HepG2 (cell line): Measurements from ENCODE around the gene INSRR. TPM values are rescaled to one million over a fixed set of nuclear protein-coding genes. Genes with fewer than 3 reads are reported as not detected.

Experiments used
- ATAC-seq: fragments of 200-7000 bp; cut with Tn5 transposase; 3 replicates; pipeline ENCODE4 v1.9.1; 2020; ENCODE audit warnings: mild to moderate bottlenecking, moderate library complexity
- BruUV-seq: library from RNA; stranded (reverse); fragments of 400-500 nt; replicated peaks from 2 replicates; lab custom pipeline; 2021; lab: Mats Ljungman, UMichigan
- CTCF ChIA-PET: fragments of 300-600 bp; formaldehyde crosslinking; extraction: SDS; loops from one replicate; lab custom pipeline; 2021; ENCODE audit warnings: low total read pairs, inconsistent platforms, low intra/inter-chr PET ratio; lab: Yijun Ruan, JAX
- POLR2A ChIA-PET: fragments of 350-600 bp; sonication (Branson Sonifier 250); formaldehyde crosslinking; loops from one replicate; lab custom pipeline; 2020; ENCODE audit warnings: antibody characterized with exemption, inconsistent platforms; lab: Yijun Ruan, JAX
- DNase-seq: peaks from one replicate; pipeline ENCODE4 v3.0.0-alpha.2; 2015; ENCODE audit warnings: low spot score
- FAIRE-seq: peaks from 3 replicates; lab custom pipeline; 2011; peaks lifted over from hg19 to GRCh38; lab: Jason Lieb, UNC
- H2AFZ ChIP-seq: one replicate; pipeline ENCODE4 v1.6.1; 2011; ENCODE audit warnings: low read length, inconsistent platforms
- H3K27ac ChIP-seq: fragments of 300-600 bp; 3 replicates; pipeline ENCODE4 v1.8.0; 2011; ENCODE audit warnings: mixed run types, mild to moderate bottlenecking, mixed read lengths, low read length, inconsistent platforms; ENCODE audit not compliant: insufficient read depth; ENCODE audit errors: extremely low read length
- H3K27me3 ChIP-seq, 2 experiments: fragments of 200-600 bp in 1 of 2; 2 replicates in 1 of 2; 3 replicates in 1 of 2; pipeline versions ENCODE4 v1.6.0 to v1.8.0; 2011; ENCODE audit warnings: low read length in 2 of 2, mild to moderate bottlenecking in 2 of 2, moderate library complexity in 2 of 2, inconsistent platforms in 1 of 2; ENCODE audit not compliant: insufficient read depth in 2 of 2, control insufficient read depth in 1 of 2
- H3K36me3 ChIP-seq, 2 experiments: fragments of 200-600 bp in 1 of 2; replicated peaks in 1 of 2; 2 replicates in 1 of 2; 3 replicates in 1 of 2; pipeline versions ENCODE4 v1.5.1 to v1.8.0; 2011; ENCODE audit warnings: low read length in 2 of 2, inconsistent platforms in 1 of 2; ENCODE audit not compliant: insufficient read depth in 2 of 2, control insufficient read depth in 1 of 2
- H3K4me1 ChIP-seq: 2 replicates; pipeline ENCODE4 v1.5.1; 2012; ENCODE audit warnings: low read length, inconsistent platforms; ENCODE audit not compliant: insufficient read depth
- H3K4me2 ChIP-seq: 2 replicates; pipeline ENCODE4 v1.6.0; 2011; ENCODE audit warnings: low read depth, low read length, inconsistent platforms
- H3K4me3 ChIP-seq, 3 experiments: fragments of 200-600 bp in 1 of 3; sonication (generic), shearing (Covaris generic) in 1 of 3; replicated peaks in 1 of 3; 2 replicates each; pipeline ENCODE4 v1.5.1; 2011 to 2016; ENCODE audit warnings: low read length in 3 of 3, inconsistent platforms in 2 of 3, low read depth in 2 of 3, mild to moderate bottlenecking in 2 of 3, control low read depth in 1 of 3, mixed read lengths in 1 of 3; ENCODE audit not compliant: insufficient read depth in 1 of 3
- H3K79me2 ChIP-seq: one replicate; pipeline ENCODE4 v1.6.1; 2011; ENCODE audit warnings: low read length, inconsistent platforms; ENCODE audit not compliant: insufficient read depth
- H3K9ac ChIP-seq: 2 replicates; pipeline ENCODE4 v1.6.0; 2011; ENCODE audit warnings: mild to moderate bottlenecking, low read depth, low read length, inconsistent platforms; ENCODE audit not compliant: insufficient read depth
- H3K9me3 ChIP-seq: 2 replicates; pipeline ENCODE4 v1.5.1; 2012; ENCODE audit warnings: mild to moderate bottlenecking, low read length
- H4K20me1 ChIP-seq: 2 replicates; pipeline ENCODE4 v1.6.0; 2011; ENCODE audit warnings: inconsistent platforms, mild to moderate bottlenecking, low read length, moderate library complexity; ENCODE audit not compliant: insufficient read depth
- E2F1 ChIP-seq: sonication (generic); formaldehyde crosslinking; IDR thresholded peaks from 2 replicates; pipeline ENCODE4 v1.5.0; 2020; ENCODE audit warnings: missing genetic modification reagents
- E2F2 ChIP-seq: sonication (generic); formaldehyde crosslinking; IDR thresholded peaks from 2 replicates; pipeline ENCODE4 v1.4.0; 2020; ENCODE audit warnings: missing genetic modification reagents, borderline replicate concordance
- KDM5A ChIP-seq: fragments of 200-600 bp; sonication (generic); IDR thresholded peaks from 2 replicates; pipeline ENCODE4 v1.7.0; 2018; ENCODE audit warnings: antibody characterized with exemption, mild to moderate bottlenecking, low read length, borderline replicate concordance
- KIAA2018 ChIP-seq: sonication (generic); formaldehyde crosslinking; IDR thresholded peaks from 2 replicates; pipeline ENCODE4 v1.5.0; 2020; ENCODE audit warnings: mild to moderate bottlenecking, missing genetic modification reagents, borderline replicate concordance
- SMARCC2 ChIP-seq: fragments of 450-650 bp; IDR thresholded peaks from 2 replicates; pipeline ENCODE4 v1.6.1; 2017; ENCODE audit warnings: antibody characterized with exemption, mild to moderate bottlenecking
- SUZ12 ChIP-seq: fragments of 150-350 bp; IDR thresholded peaks from 2 replicates; pipeline ENCODE4 v1.6.1; 2014; ENCODE audit warnings: low read depth, low read length
- ZNF282 ChIP-seq: fragments of 450-650 bp; IDR thresholded peaks from 2 replicates; pipeline ENCODE4 v1.6.1; 2018; ENCODE audit not compliant: partially characterized antibody
- ZNF7 ChIP-seq: IDR thresholded peaks from 2 replicates; pipeline ENCODE4 v1.6.1; 2016; ENCODE audit warnings: missing biosample characterization, missing genetic modification reagents
- ZNF773 ChIP-seq: sonication (generic); formaldehyde crosslinking; IDR thresholded peaks from 2 replicates; pipeline ENCODE4 v1.4.0; 2020; ENCODE audit warnings: missing genetic modification reagents, borderline replicate concordance
- WGBS: methylation state at CpG from one replicate; pipeline ENCODE4 v1.1.6; 2017; ENCODE audit warnings: low lambda C conversion rate; 5-methylcytosine and 5-hydroxymethylcytosine counted together
- in situ Hi-C: cut with HindIII; loops from 2 replicates; pipeline ENCODE4 v1.10.0; 2017; ENCODE audit warnings: low pct_unique_long_range_greater_than_20kb; ENCODE audit not compliant: extremely low pct_ligation_motif_present
- intact Hi-C: fragments of 100-400 bp; cut with micrococcal nuclease; formaldehyde crosslinking; loops from one replicate; pipeline ENCODE4 v1.10.0; 2022; ENCODE audit not compliant: unreplicated experiment
- polyA plus RNA-seq, 8 experiments: library from polyadenylated mRNA; depleted of rRNA in 3 of 8; stranded (reverse) in 7 of 8; unstranded in 1 of 8; fragments of >200 nt; fragmentation: Illumina TruSeq in 4 of 8; extraction: Trizol in 4 of 8; gene quantifications; 2 replicates each; pipeline versions ENCODE4 v1.2.1 to v1.2.3, GENCODE V29; 2011 to 2016; ENCODE audit warnings: low read depth in 4 of 8, missing spikeins in 1 of 8, mixed read lengths in 1 of 8; ENCODE audit not compliant: insufficient read depth in 1 of 8
- total RNA-seq, 5 experiments: library from RNA; depleted of rRNA; stranded (reverse); fragments of >200 nt; fragmentation: Illumina TruSeq; extraction: Trizol; gene quantifications; 2 replicates each; pipeline ENCODE4 v1.2.3, GENCODE V29; 2016; ENCODE audit warnings: low read depth in 1 of 5

The INSRR gene
- total and polyA plus RNA-seq, 2 of the 13 experiments (the other 11 are each of a cell fraction or from before 2014, with no cell fraction given): not detected

GRCh38 chr1:156836892-156837291, 22.0 kb downstream of the INSRR start:
- no peaks in the 10 kb centered on the region for H3K79me2 ChIP-seq
- no TSS peak for BruUV-seq
- no peak overlapping the region for H3K4me3 ChIP-seq
- no peak for TF ChIP-seq ZNF773
- no peak for TF ChIP-seq KDM5A
- no peak for TF ChIP-seq SMARCC2
- TF ChIP-seq ZNF282: no peak
- TF ChIP-seq KIAA2018 (CRISPR knock-in tag): no peak
- no peak for TF ChIP-seq E2F1 (CRISPR knock-in tag)
- no peak for TF ChIP-seq SUZ12
- no peak for TF ChIP-seq E2F2 (CRISPR knock-in tag)
- no peak for TF ChIP-seq ZNF7 (CRISPR knock-in tag)
- 0 out of 2 replicates have a peak, but pooled peaks cover 5% of the 10 kb centered on the region for H4K20me1 ChIP-seq
- no peaks in the 10 kb centered on the region for H3K9me3 ChIP-seq
- POLR2A ChIA-PET: no interaction called here
- no peaks in the 10 kb centered on the region for H3K36me3 ChIP-seq
- in situ Hi-C loops (no loop called here), intact Hi-C loops (no loop called here)
- CTCF ChIA-PET: no interaction called here
- FAIRE-seq (no peak), DNase-seq (no peak), ATAC-seq (no peak)
- peaks cover 1 to 46% of the 10 kb centered on the region in 2 experiments; a peak in 3 of 5 replicates for H3K27me3 ChIP-seq
- no CpG with 5 or more reads among the region's 4 CpGs for WGBS
- no peak overlapping the region for H3K9ac ChIP-seq
- no peak overlapping the region for H2AFZ ChIP-seq
- no peaks in the 10 kb centered on the region for H3K4me1 ChIP-seq
- no peak overlapping the region for H3K4me2 ChIP-seq
- no peak overlapping the region for H3K27ac ChIP-seq
